GM12801 (cell line): Measurements from ENCODE around the gene KLK3.

ENCODE experiments used
- CTCF ChIP-seq: IDR thresholded peaks from one replicate; pipeline ENCODE4 v1.5.1; 2011; ENCODE audit warnings: control low read depth; ENCODE audit not compliant: insufficient read length; ENCODE audit errors: extremely low read depth

The KLK3 gene

GRCh38 chr19:50909240-50910070 lies 54.7 kb downstream of the KLK3 start:
- TF ChIP-seq CTCF, result no peak
